Kidney (tissue), 14 donors: ENCODE data around the gene EHMT2. TPM values are rescaled to one million over a fixed set of nuclear protein-coding genes. Genes with fewer than 3 reads are reported as not detected.

Experiments
- DNase-seq, 5 donors: peaks; one replicate each; pipeline ENCODE4 v3.0.0-alpha.2; 2013 to 2020
- FAIRE-seq: peaks from 2 replicates; lab custom pipeline; 2012; peaks lifted over from hg19 to GRCh38; lab: Jason Lieb, UNC
- H3K27ac ChIP-seq, 2 donors: one replicate each; pipeline ENCODE4 v1.7.0; 2013; ENCODE audit warnings: low read depth in 2 of 2, low read length in 2 of 2, inconsistent platforms in 1 of 2
- H3K27me3 ChIP-seq: one replicate; pipeline ENCODE4 v1.7.1; 2013; ENCODE audit warnings: low read length, inconsistent platforms; ENCODE audit not compliant: control insufficient read depth, insufficient read depth
- H3K36me3 ChIP-seq, 3 donors: one replicate each; pipeline versions ENCODE4 v1.7.0 to v1.7.1; 2013; ENCODE audit warnings: low read length in 3 of 3, control low read depth in 1 of 3, inconsistent platforms in 1 of 3; ENCODE audit not compliant: insufficient read depth in 3 of 3, control insufficient read depth in 2 of 3
- H3K4me1 ChIP-seq, 3 donors: one replicate each; pipeline versions ENCODE4 v1.7.0 to v1.7.1; 2013; ENCODE audit warnings: low read length in 3 of 3, inconsistent platforms in 1 of 3, low read depth in 1 of 3; ENCODE audit not compliant: control insufficient read depth in 2 of 3, insufficient read depth in 2 of 3
- H3K4me3 ChIP-seq, 3 donors: one replicate each; pipeline versions ENCODE4 v1.7.0 to v1.8.1; 2013; ENCODE audit warnings: low read length in 3 of 3, control low read depth in 1 of 3, inconsistent platforms in 1 of 3
- H3K9ac ChIP-seq, 3 donors: one replicate each; pipeline versions ENCODE4 v1.7.0 to v1.7.1; 2013; ENCODE audit warnings: low read length in 3 of 3, control low read depth in 1 of 3, inconsistent platforms in 1 of 3
- H3K9me3 ChIP-seq, 3 donors: one replicate each; pipeline versions ENCODE4 v1.7.0 to v1.7.1; 2013; ENCODE audit warnings: low read length in 3 of 3, control low read depth in 1 of 3, inconsistent platforms in 1 of 3; ENCODE audit not compliant: control insufficient read depth in 2 of 3, insufficient read depth in 1 of 3
- intact Hi-C: fragments of 100-400 bp; cut with DNase I; formaldehyde crosslinking; loops from one replicate; pipeline ENCODE4 v1.11.1; 2022
- polyA plus RNA-seq: library from polyadenylated mRNA; stranded (reverse); fragments of 350-450 nt; fragmentation: Illumina TruSeq; extraction: RNeasy Lipid Tissue Mini Kit (QIAGEN cat#74804); gene quantifications from one replicate; pipeline ENCODE4 v1.2.3, GENCODE V29; 2014; ENCODE audit warnings: low read depth, low replicate concordance; ENCODE audit not compliant: insufficient read depth
- total RNA-seq: library from RNA; stranded (reverse); fragmentation: NEBNext Ultra II Directional; extraction: Animal tissue kit (Norgen Biotek cat#: 25700); gene quantifications from one replicate; pipeline ENCODE4 v1.2.1, GENCODE V29; 2021
- TF ChIP-seq, protein P1 (sequence below): IDR thresholded peaks from 3 replicates; pipeline ENCODE4 v1.5.1; 2012; ENCODE audit warnings: mild to moderate bottlenecking, moderate library complexity, borderline replicate concordance; ENCODE audit not compliant: insufficient read depth; ENCODE audit errors: extremely low read depth
- donor health status: control.
- donor health status: control.
- donor health status: control.
- donor health status: control.
- donor health status: control.
- donor health status: DM: yes; HTN: yes; CAD: no.
- donor health status: Normal renal cell carcinoma (clear cell type).

Gene EHMT2
- total and polyA plus RNA-seq, 2 donors from 2014 or later = 35.3 to 40.5 TPM

DNA sequence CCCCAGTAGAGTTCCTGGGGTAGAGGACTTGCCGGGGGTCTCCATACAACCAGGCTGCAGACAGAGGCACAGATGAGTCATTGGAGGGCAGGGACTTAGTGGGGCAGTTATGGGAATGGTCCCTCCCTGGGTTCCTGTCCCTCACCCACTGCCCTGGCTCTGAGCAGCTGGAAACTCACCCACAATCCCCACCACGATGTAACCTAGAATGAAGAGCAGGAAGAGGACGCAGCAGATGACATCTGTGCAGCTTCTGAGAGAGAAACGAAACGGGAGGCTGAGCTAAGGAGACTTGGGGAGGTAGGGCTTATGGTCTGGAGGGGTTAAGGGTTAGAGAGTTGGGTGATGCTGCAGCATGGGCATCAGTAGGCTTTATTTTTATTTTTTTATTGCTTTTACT lies 21.6 kb downstream of the EHMT2 start:
- no peak overlapping the region for H3K4me3 ChIP-seq
- DNase-seq = no peak

GRCh38 chr6:31874836-31875572 lies 22.5 kb downstream of the EHMT2 start:
- Histone ChIP-seq H3K4me3 (no peak overlapping the region), H3K27me3 (no peaks in the 10 kb centered on the region), H3K36me3 (peaks cover 0 to 3% (median 2%) of the 10 kb centered on the region in 3 donors), H3K27ac (no peak overlapping the region), H3K4me1 (peaks cover 0 to 12% (median 0%) of the 10 kb centered on the region in 3 donors), H3K9ac (no peak overlapping the region), H3K9me3 (no peaks in the 10 kb centered on the region)
- TF ChIP-seq, protein P1, sequence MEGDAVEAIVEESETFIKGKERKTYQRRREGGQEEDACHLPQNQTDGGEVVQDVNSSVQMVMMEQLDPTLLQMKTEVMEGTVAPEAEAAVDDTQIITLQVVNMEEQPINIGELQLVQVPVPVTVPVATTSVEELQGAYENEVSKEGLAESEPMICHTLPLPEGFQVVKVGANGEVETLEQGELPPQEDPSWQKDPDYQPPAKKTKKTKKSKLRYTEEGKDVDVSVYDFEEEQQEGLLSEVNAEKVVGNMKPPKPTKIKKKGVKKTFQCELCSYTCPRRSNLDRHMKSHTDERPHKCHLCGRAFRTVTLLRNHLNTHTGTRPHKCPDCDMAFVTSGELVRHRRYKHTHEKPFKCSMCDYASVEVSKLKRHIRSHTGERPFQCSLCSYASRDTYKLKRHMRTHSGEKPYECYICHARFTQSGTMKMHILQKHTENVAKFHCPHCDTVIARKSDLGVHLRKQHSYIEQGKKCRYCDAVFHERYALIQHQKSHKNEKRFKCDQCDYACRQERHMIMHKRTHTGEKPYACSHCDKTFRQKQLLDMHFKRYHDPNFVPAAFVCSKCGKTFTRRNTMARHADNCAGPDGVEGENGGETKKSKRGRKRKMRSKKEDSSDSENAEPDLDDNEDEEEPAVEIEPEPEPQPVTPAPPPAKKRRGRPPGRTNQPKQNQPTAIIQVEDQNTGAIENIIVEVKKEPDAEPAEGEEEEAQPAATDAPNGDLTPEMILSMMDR = no peak
- DNase-seq (no peak), FAIRE-seq (no peak)
- intact Hi-C loops = no loop called here

More for the DNA sequence above, 21.6 kb downstream of the EHMT2 start:
- H3K27ac ChIP-seq = no peak overlapping the region
- no peak overlapping the region for H3K9ac ChIP-seq
- no peaks in the 10 kb centered on the region for H3K27me3 ChIP-seq
- no peaks in the 10 kb centered on the region for H3K9me3 ChIP-seq
- intact Hi-C loops = no loop called here
- no peak for FAIRE-seq
- H3K36me3 ChIP-seq = peaks cover 0 to 11% (median 4%) of the 10 kb centered on the region in 3 donors
- TF ChIP-seq, protein P1 = no peak
- peaks cover 0 to 6% (median 0%) of the 10 kb centered on the region in 3 donors for H3K4me1 ChIP-seq

- no peaks in the 10 kb centered on the region for H3K27me3 ChIP-seq
- FAIRE-seq (no peak), DNase-seq (no peak)
- H3K9me3 ChIP-seq = no peaks in the 10 kb centered on the region
- intact Hi-C loops = no loop called here
- peaks cover 0 to 5% (median 0%) of the 10 kb centered on the region in 3 donors for H3K36me3 ChIP-seq
- H3K4me3 ChIP-seq = no peak overlapping the region
- H3K4me1 ChIP-seq = peaks cover 0 to 12% (median 0%) of the 10 kb centered on the region in 3 donors
- H3K27ac ChIP-seq = no peak overlapping the region
- H3K9ac ChIP-seq = no peak overlapping the region
- TF ChIP-seq, protein P1 = no peak
Observed at GRCh38 chr6:31874084-31874670, 23.3 kb downstream of the EHMT2 start.
